Upper lobe of left lung (tissue), 6 donors: ENCODE results near the gene ZNF575. TPM values are rescaled to one million over a fixed set of nuclear protein-coding genes. Genes with fewer than 3 reads are reported as not detected.

Source experiments
- ATAC-seq, 2 donors: fragments of 200-7000 bp; cut with Tn5 transposase; one replicate each; pipeline ENCODE4 v1.9.1; 2022; ENCODE audit warnings: mild to moderate bottlenecking in 2 of 2, moderate library complexity in 2 of 2; ENCODE audit not compliant: low FRiP score in 2 of 2
- DNase-seq, 2 donors: peaks; one replicate each; pipeline ENCODE4 v3.0.0-alpha.2; 2019 to 2020
- H3K27ac ChIP-seq, 4 donors: fragments of 200-600 bp; sonication (generic); one replicate each; pipeline ENCODE4 v1.5.1; 2016 to 2019
- H3K27me3 ChIP-seq, 4 donors: fragments of 200-600 bp; sonication (generic); one replicate each; pipeline ENCODE4 v1.5.1; 2017 to 2019
- H3K36me3 ChIP-seq, 4 donors: fragments of 200-600 bp; sonication (generic); one replicate each; pipeline ENCODE4 v1.5.1; 2016 to 2019
- H3K4me1 ChIP-seq, 4 donors: fragments of 200-600 bp; sonication (generic); one replicate each; pipeline ENCODE4 v1.5.1; 2018 to 2019
- H3K4me3 ChIP-seq, 4 donors: fragments of 200-600 bp; sonication (generic); one replicate each; pipeline ENCODE4 v1.5.1; 2017 to 2019; ENCODE audit warnings: mild to moderate bottlenecking in 2 of 4, moderate library complexity in 1 of 4
- H3K9me3 ChIP-seq, 4 donors: fragments of 200-600 bp; sonication (generic); one replicate each; pipeline ENCODE4 v1.5.1; 2018 to 2019
- CTCF ChIP-seq, 6 experiments: fragments of 450-650 bp in 4 of 6; fragments of 200-600 bp in 2 of 6; sonication (generic) in 2 of 6; IDR thresholded peaks; one replicate each; pipeline ENCODE4 v1.5.1; 2016 to 2019; ENCODE audit warnings: antibody characterized with exemption in 6 of 6
- EP300 ChIP-seq, 4 donors: sonication (generic); formaldehyde crosslinking; IDR thresholded peaks; one replicate each; pipeline ENCODE4 v1.5.1; 2017; ENCODE audit warnings: antibody characterized with exemption in 4 of 4, control low read depth in 2 of 4
- POLR2A ChIP-seq, 4 donors: fragments of 450-650 bp; IDR thresholded peaks; one replicate each; pipeline ENCODE4 v1.5.1; 2016 to 2017; ENCODE audit warnings: antibody characterized with exemption in 4 of 4, mild to moderate bottlenecking in 2 of 4
- POLR2AphosphoS5 ChIP-seq, 2 donors: sonication (generic); formaldehyde crosslinking; IDR thresholded peaks; one replicate each; pipeline ENCODE4 v1.5.1; 2017; ENCODE audit warnings: antibody characterized with exemption in 2 of 2
- WGBS, 2 donors: methylation state at CpG; one replicate each; pipeline ENCODE4 v1.1.5; 2017 to 2018; 5-methylcytosine and 5-hydroxymethylcytosine counted together
- total RNA-seq, 6 donors: library from RNA; depleted of rRNA in 4 of 6; stranded (reverse); fragments of >200 nt in 4 of 6; gene quantifications; one replicate each; pipeline versions ENCODE4 v1.1.0 to v1.2.1, GENCODE V29; 2016 to 2021
- donor health status: DM: no; HTN: no; CAD: no; lungs with moderate emphysema.
- donor health status: DM: no; HTN: yes; CAD: no; lungs with severe emphysema.

The ZNF575 gene
- total RNA-seq, 6 donors from 2014 or later: 0.76 to 4.4 (median 2.7) TPM; not detected in 1

DNA sequence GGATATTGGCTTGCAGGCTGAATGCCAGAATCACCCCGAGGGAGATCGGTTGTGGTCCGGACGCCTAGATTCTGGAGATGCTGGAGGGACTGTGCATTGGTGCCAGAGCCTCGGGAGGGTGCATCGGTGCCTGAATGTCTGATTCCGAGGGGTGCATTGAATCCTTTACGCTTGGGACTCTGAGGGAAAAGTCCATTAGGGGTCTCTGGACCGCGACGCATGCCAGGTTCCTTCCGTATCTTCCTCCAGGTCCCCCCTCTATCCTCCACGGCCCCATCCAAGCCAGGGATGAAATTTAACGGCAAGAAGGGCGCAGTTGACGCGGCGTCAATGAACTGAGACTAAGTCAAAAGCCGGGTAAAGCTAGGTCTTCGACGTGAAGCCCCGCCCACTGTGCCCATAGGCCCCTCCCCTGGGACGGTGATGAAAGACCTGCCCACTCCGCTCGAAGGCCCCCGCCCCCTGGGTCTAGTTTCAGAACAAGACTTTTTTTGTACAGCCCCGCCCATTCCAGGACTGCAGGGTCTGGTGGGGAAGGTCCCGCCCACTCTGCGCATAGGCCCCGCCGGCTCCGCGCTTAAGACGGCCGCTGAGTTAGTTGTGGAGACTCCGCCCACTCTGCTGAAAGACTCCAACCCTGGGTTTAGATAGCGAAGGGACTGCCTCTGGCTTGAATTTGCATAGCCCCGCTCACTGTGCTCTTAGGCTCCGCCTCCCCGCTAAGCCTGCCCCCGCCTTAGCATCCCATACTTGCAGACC is 737 bp downstream of the ZNF575 start:
- 0 to 2% methylated on average over 12 to 34 of the region's 41 CpGs for WGBS, 2 donors
- Histone ChIP-seq H3K4me3 (peak overlapping the region; percentile 47 to 81 (median 62)), H3K4me1 (peaks cover 14 to 28% (median 18%) of the 10 kb centered on the region in 4 donors), H3K9me3 (peaks cover 0 to 3% (median under 1%) of the 10 kb centered on the region in 4 donors), H3K27ac (peak overlapping the region; percentile 84 to 89 (median 88)), H3K27me3 (no peaks in the 10 kb centered on the region), H3K36me3 (peaks cover 0 to 12% (median 6%) of the 10 kb centered on the region in 4 donors)
- DNase-seq (peak; percentile 95 to 100), ATAC-seq (peak; percentile 94 to 95)
- TF ChIP-seq POLR2AphosphoS5 (IDR thresholded peaks at IDR 0.05) (peak in 1 of 2 donors; percentile 29), CTCF (IDR thresholded peaks at IDR 0.05) (no peak)

DNA sequence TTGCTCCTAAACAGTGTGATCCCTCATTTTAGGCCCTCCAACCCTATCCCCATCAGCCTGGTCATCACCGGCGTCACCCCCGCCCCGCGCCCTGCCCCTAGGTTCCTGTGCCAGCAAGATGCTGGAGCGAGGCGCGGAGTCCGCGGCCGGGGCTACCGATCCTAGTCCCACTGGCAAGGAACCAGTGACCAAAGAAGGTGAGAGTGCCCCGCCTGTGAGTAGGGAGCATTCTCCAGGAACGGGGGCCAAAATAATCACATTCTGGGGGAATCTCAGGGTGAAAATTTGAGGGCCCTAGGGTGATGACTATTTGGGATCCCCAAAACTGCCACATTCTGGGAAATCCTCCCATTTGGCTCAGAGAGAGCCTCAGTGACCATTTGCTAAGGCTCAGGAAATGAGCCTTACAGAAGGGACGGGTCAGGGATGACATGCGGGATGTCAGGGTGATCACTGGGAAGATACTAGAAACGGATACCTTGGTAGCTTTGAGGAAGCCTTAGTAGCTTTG is 1.4 kb downstream of the ZNF575 start:
- Histone ChIP-seq H3K9me3 (peaks cover 0 to 7% (median 3%) of the 10 kb centered on the region in 4 donors), H3K36me3 (peaks cover 1 to 17% (median 9%) of the 10 kb centered on the region in 4 donors), H3K27ac (peak overlapping the region; percentile 84 to 89 (median 88)), H3K4me3 (peak overlapping the region in 3 of 4 donors; percentile 52 to 81 (median 72)), H3K4me1 (peaks cover 14 to 28% (median 18%) of the 10 kb centered on the region in 4 donors), H3K27me3 (no peaks in the 10 kb centered on the region)
- WGBS, 2 donors: 20 to 24% methylated on average over 7 to 17 of the region's 17 CpGs
- peak in 1 of 2 donors; percentile 94 for DNase-seq
- no peak for TF ChIP-seq POLR2AphosphoS5 (IDR thresholded peaks at IDR 0.05)
- no peak for TF ChIP-seq CTCF (IDR thresholded peaks at IDR 0.05)
- no peak for TF ChIP-seq POLR2A (IDR thresholded peaks at IDR 0.05)
- no peak for TF ChIP-seq EP300 (IDR thresholded peaks at IDR 0.05)
- no peak for ATAC-seq

DNA sequence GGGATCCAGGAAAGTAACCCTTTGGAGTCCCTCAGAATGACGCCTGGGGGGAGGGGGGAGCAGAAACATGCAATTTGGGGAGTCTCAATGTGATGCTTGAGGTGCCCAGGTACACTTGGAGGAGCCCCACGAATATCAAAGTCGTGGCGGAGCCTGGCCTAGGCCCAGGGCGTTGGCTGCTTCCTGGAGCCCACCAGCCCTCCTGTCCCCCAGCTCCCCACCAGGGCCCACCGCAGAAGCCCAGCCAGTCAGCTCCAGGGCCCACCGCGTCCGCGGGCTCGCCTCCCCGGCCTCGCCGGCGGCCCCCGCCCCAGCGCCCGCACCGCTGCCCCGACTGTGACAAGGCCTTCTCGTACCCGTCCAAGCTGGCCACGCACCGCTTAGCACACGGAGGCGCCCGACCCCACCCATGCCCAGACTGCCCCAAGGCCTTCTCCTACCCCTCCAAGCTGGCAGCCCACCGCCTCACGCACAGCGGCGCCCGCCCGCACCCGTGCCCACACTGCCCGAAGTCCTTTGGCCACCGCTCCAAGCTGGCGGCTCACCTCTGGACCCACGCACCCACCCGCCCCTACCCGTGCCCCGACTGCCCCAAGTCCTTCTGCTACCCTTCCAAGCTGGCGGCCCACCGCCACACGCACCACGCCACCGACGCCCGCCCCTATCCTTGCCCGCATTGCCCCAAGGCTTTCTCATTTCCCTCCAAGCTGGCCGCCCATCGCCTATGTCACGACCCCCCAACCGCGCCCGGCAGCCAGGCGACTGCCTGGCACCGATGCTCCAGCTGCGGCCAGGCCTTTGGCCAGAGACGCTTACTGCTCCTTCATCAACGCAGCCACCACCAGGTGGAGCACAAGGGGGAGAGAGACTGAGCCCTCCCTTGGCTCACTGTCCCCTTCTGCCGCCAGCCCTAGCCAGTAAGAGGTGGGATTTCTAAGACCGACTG is 2.1 kb downstream of the ZNF575 start:
- TF ChIP-seq CTCF (IDR thresholded peaks at IDR 0.05) (peak; percentile 35 to 63 (median 42)), POLR2A (IDR thresholded peaks at IDR 0.05) (no peak)

DNA sequence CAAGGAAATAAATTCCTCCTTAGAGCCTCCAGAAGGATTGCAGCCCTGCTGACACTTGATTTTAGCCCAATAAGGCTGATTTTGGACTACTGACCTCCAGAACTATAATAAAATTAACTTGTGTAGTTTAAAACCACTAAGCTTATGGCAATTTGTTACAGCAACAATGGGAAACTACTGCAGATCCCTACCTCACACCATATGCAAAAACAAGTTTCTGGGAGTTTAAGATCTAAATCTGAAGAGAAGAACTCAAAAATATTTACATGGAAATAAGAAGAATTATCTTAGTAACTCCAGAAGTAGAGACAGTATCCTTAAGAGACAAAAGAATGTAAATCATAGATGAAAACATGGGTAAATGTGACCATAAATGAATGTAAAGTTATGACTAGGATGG is 5.9 kb downstream of the ZNF575 start:
- DNase-seq: no peak
- Histone ChIP-seq H3K36me3 (peaks cover 7 to 59% (median 44%) of the 10 kb centered on the region in 4 donors), H3K4me3 (no peak overlapping the region), H3K27ac (no peak overlapping the region), H3K4me1 (peaks cover 0 to 18% (median 8%) of the 10 kb centered on the region in 4 donors), H3K9me3 (peaks cover 0 to 7% (median 3%) of the 10 kb centered on the region in 4 donors), H3K27me3 (no peaks in the 10 kb centered on the region)
- ATAC-seq: no peak
- TF ChIP-seq CTCF (IDR thresholded peaks at IDR 0.05): no peak
- TF ChIP-seq POLR2A (IDR thresholded peaks at IDR 0.05): no peak
- TF ChIP-seq EP300 (IDR thresholded peaks at IDR 0.05): no peak
- no peak for TF ChIP-seq POLR2AphosphoS5 (IDR thresholded peaks at IDR 0.05)

More for the DNA sequence above, 2.1 kb downstream of the ZNF575 start:
- H3K27ac ChIP-seq: peak overlapping the region; percentile 84 to 89 (median 88)
- H3K4me1 ChIP-seq: peaks cover 14 to 28% (median 18%) of the 10 kb centered on the region in 4 donors
- H3K4me3 ChIP-seq: peak overlapping the region in 1 of 4 donors; percentile 52
- H3K27me3 ChIP-seq: no peaks in the 10 kb centered on the region
- WGBS, 2 donors: 72 to 74% methylated on average over 40 to 60 of the region's 62 CpGs
- peaks cover 0 to 7% (median 3%) of the 10 kb centered on the region in 4 donors for H3K9me3 ChIP-seq
- ATAC-seq (no peak), DNase-seq (peak; percentile 32 to 89)
- peaks cover 2 to 22% (median 11%) of the 10 kb centered on the region in 4 donors for H3K36me3 ChIP-seq
